HG03442 (cell line): Measurements from ENCODE around the gene F5.
A peak's percentile ranks its signal among the peaks of the same experiment; 100 is the strongest.
"Not testable (repeated sequence)": the region's sequence is repeated elsewhere in the genome, so short reads cannot be mapped to it uniquely, and the experiment has no call there.

ENCODE experiments used
- ATAC-seq: cut with Tn5 transposase; IDR thresholded peaks from one replicate; pipeline ENCODE4 v1.9.1; 2021; ENCODE audit warnings: mild to moderate bottlenecking, moderate library complexity; ENCODE audit not compliant: unreplicated experiment

Gene F5

GRCh38 chr1:169511316-169512005 lies 74.8 kb downstream of the F5 start:
- no peak for ATAC-seq

- ATAC-seq, result no peak
Measured at GRCh38 chr1:169510060-169510459, 76.2 kb downstream of the F5 start.

GRCh38 chr1:169509354-169509753 lies 76.9 kb downstream of the F5 start:
- no peak for ATAC-seq

GRCh38 chr1:169508432-169509338 lies 77.6 kb downstream of the F5 start:
- no peak for ATAC-seq

- ATAC-seq, result no peak
Measured at GRCh38 chr1:169507413-169507812, 78.9 kb downstream of the F5 start.

- not testable (repeated sequence) for ATAC-seq
Measured at GRCh38 chr1:169503601-169504000, 82.7 kb downstream of the F5 start.

GRCh38 chr1:169499807-169500206 lies 86.5 kb downstream of the F5 start:
- no peak for ATAC-seq

GRCh38 chr1:169497317-169497716 lies 89.0 kb downstream of the F5 start:
- ATAC-seq, result no peak

GRCh38 chr1:169495916-169496315 lies 90.4 kb downstream of the F5 start:
- ATAC-seq, result no peak

- ATAC-seq, result no peak
Measured at GRCh38 chr1:169495046-169495775, 91.1 kb downstream of the F5 start.

- ATAC-seq, result no peak
Measured at GRCh38 chr1:169494343-169494742, 91.9 kb downstream of the F5 start.

GRCh38 chr1:169493251-169493650 lies 93.0 kb downstream of the F5 start:
- ATAC-seq, result no peak

- peak; percentile 78 for ATAC-seq
Measured at GRCh38 chr1:169491845-169492281, 94.4 kb downstream of the F5 start.

GRCh38 chr1:169488157-169488556 lies 98.1 kb downstream of the F5 start:
- no peak for ATAC-seq

GRCh38 chr1:169487561-169487960 lies 98.7 kb downstream of the F5 start:
- ATAC-seq, result no peak

GRCh38 chr1:169487133-169487532 lies 99.1 kb downstream of the F5 start:
- no peak for ATAC-seq

- no peak for ATAC-seq
Measured at GRCh38 chr1:169486281-169487051, 99.8 kb downstream of the F5 start.

GRCh38 chr1:169485431-169486280 lies 100.6 kb downstream of the F5 start, which contains the start of gene SLC19A2:
Gene SLC19A2 (minus strand): TSS chr1:169485944. CDS start chr1:169485766, 178 bp downstream.
- ATAC-seq, result peak; percentile 97

GRCh38 chr1:169484683-169485430 lies 101.4 kb downstream of the F5 start:
- peak; percentile 15 for ATAC-seq
